Transverse colon (tissue), 4 donors: ENCODE results near the gene BOD1. TPM values are rescaled to one million over a fixed set of nuclear protein-coding genes. Genes with fewer than 3 reads are reported as not detected.

ENCODE experiments used
- DNase-seq: peaks from one replicate; pipeline ENCODE4 v3.0.0-alpha.2; 2019
- H3K27ac ChIP-seq, 4 donors: fragments of 200-600 bp; sonication (generic); 2 replicates each; pipeline ENCODE4 v1.5.1; 2016 to 2018; ENCODE audit warnings: inconsistent platforms in 4 of 4
- H3K27me3 ChIP-seq: fragments of 200-600 bp; sonication (generic); 2 replicates; pipeline ENCODE4 v1.5.1; 2017; ENCODE audit warnings: inconsistent platforms
- H3K36me3 ChIP-seq, 4 donors: fragments of 200-600 bp; sonication (generic); 2 replicates each; pipeline ENCODE4 v1.5.1; 2017 to 2019; ENCODE audit warnings: inconsistent platforms in 4 of 4
- H3K4me1 ChIP-seq, 4 donors: fragments of 200-600 bp; sonication (generic); 2 replicates each; pipeline ENCODE4 v1.5.1; 2017 to 2020; ENCODE audit warnings: inconsistent platforms in 4 of 4
- H3K4me3 ChIP-seq, 4 donors: fragments of 200-600 bp; sonication (generic); 1 replicate in 1 of 4; 2 replicates in 3 of 4; pipeline versions ENCODE4 v1.5.1 to v1.6.1; 2017 to 2019; ENCODE audit warnings: inconsistent platforms in 4 of 4
- H3K9me3 ChIP-seq, 2 donors: fragments of 200-600 bp; sonication (generic); 2 replicates each; pipeline ENCODE4 v1.5.1; 2017 to 2019; ENCODE audit warnings: inconsistent platforms in 2 of 2
- EP300 ChIP-seq: sonication (generic); formaldehyde crosslinking; IDR thresholded peaks from one replicate; pipeline ENCODE4 v1.6.1; 2017; ENCODE audit warnings: antibody characterized with exemption, low read depth
- POLR2A ChIP-seq: fragments of 450-650 bp; IDR thresholded peaks from one replicate; pipeline ENCODE4 v1.6.1; 2016; ENCODE audit warnings: antibody characterized with exemption, mild to moderate bottlenecking, moderate library complexity
- POLR2AphosphoS5 ChIP-seq, 3 donors: sonication (generic); formaldehyde crosslinking; IDR thresholded peaks; one replicate each; pipeline ENCODE4 v1.6.1; 2016; ENCODE audit warnings: antibody characterized with exemption in 3 of 3
- WGBS, 2 donors: methylation state at CpG; one replicate each; pipeline ENCODE4 v1.1.5; 2018; ENCODE audit warnings: low coverage in 1 of 2; 5-methylcytosine and 5-hydroxymethylcytosine counted together
- in situ Hi-C, 4 donors: fragments of 200-750 bp; cut with MboI; loops; one replicate each; pipeline versions ENCODE4 v1.15.0 to v1.15.1; 2017; ENCODE audit warnings: low sequenced_read_pairs in 3 of 4, low pct_ligation_motif_present in 1 of 4, low pct_unique_long_range_greater_than_20kb in 1 of 4
- intact Hi-C: fragments of 100-400 bp; cut with DNase I; formaldehyde crosslinking; loops from one replicate; pipeline ENCODE4 v1.15.1; 2023; ENCODE audit warnings: low total_unique reads
- total RNA-seq, 4 donors: library from RNA; depleted of rRNA; stranded (reverse); fragments of >200 nt; gene quantifications; one replicate each; pipeline ENCODE4 v1.1.0, GENCODE V29; 2016
- TF ChIP-seq, protein P1 (sequence below), 5 experiments: fragments of 200-600 bp in 3 of 5; fragments of 450-650 bp in 2 of 5; sonication (generic) in 3 of 5; IDR thresholded peaks; 1 replicate in 2 of 5; 2 replicates in 3 of 5; pipeline ENCODE4 v1.5.1; 2016 to 2017; ENCODE audit warnings: antibody characterized with exemption in 5 of 5, inconsistent platforms in 3 of 5, mild to moderate bottlenecking in 2 of 5, moderate library complexity in 1 of 5

Gene BOD1
- total RNA-seq, 4 donors from 2014 or later, result 5.6 to 38.6 (median 26.7) TPM

DNA sequence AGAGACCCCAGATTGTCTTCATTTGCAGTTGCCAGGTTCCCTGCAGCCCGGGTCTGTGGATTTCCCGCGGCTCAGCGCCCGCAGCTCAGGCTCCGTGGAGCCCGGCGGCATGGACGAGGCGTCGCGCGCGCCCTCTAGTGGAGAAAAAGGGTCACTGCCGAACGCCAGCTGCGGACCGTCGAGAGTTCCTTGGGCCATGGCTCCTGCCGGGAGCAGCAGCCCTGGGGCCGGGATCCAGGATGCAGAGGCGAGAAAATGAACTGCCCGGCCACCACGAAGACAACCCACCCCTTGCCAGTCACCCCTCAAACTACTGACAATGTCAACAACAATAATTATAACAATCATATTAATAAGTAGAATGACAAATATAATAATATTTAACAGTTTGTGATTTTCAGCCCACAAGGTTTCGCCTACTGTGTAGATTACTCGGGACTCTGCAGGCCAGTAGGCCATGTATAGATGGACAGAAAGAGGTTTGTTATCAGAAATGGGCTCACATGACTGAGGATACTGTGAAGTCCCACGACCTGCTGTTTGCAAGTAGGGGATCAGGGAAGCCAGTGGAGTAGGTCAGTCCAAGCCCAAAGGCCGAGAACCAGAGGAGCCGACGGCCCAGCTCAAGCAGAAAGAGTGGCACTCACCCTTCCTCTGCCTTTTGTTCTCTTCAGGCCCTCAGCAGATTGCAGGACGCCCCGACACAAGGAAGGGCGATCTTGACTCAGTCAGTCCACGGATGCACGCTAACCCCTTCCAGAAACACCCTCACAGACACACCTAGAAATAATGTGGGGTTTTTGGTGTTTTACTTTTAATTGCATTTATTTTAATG, 43.1 kb downstream of the BOD1 start:
- Histone ChIP-seq H3K27me3 (peaks cover 8% of the 10 kb centered on the region), H3K36me3 (no peaks in the 10 kb centered on the region), H3K9me3 (no peaks in the 10 kb centered on the region), H3K27ac (no peak overlapping the region), H3K4me3 (no peak overlapping the region), H3K4me1 (peaks cover 0 to 7% (median 2%) of the 10 kb centered on the region in 4 donors)
- intact Hi-C loops (loop anchor here (10.0 kb wide), 1 partner anchor 279 kb away; no protein-coding TSS in a partner anchor), in situ Hi-C loops (loop anchor here in 2 of 4 donors (10.0 to 25.0 kb wide), 2 partner anchors 261 to 279 kb away; no protein-coding TSS in a partner anchor)
- no peak for TF ChIP-seq POLR2AphosphoS5 (IDR thresholded peaks at IDR 0.05)
- TF ChIP-seq, protein P1, sequence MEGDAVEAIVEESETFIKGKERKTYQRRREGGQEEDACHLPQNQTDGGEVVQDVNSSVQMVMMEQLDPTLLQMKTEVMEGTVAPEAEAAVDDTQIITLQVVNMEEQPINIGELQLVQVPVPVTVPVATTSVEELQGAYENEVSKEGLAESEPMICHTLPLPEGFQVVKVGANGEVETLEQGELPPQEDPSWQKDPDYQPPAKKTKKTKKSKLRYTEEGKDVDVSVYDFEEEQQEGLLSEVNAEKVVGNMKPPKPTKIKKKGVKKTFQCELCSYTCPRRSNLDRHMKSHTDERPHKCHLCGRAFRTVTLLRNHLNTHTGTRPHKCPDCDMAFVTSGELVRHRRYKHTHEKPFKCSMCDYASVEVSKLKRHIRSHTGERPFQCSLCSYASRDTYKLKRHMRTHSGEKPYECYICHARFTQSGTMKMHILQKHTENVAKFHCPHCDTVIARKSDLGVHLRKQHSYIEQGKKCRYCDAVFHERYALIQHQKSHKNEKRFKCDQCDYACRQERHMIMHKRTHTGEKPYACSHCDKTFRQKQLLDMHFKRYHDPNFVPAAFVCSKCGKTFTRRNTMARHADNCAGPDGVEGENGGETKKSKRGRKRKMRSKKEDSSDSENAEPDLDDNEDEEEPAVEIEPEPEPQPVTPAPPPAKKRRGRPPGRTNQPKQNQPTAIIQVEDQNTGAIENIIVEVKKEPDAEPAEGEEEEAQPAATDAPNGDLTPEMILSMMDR (IDR thresholded peaks at IDR 0.05), result peak; percentile 80 to 98 (median 97)
- 27 to 29% methylated on average over 3 to 33 of the region's 35 CpGs for WGBS, 2 donors
- DNase-seq, result peak; percentile 70

DNA sequence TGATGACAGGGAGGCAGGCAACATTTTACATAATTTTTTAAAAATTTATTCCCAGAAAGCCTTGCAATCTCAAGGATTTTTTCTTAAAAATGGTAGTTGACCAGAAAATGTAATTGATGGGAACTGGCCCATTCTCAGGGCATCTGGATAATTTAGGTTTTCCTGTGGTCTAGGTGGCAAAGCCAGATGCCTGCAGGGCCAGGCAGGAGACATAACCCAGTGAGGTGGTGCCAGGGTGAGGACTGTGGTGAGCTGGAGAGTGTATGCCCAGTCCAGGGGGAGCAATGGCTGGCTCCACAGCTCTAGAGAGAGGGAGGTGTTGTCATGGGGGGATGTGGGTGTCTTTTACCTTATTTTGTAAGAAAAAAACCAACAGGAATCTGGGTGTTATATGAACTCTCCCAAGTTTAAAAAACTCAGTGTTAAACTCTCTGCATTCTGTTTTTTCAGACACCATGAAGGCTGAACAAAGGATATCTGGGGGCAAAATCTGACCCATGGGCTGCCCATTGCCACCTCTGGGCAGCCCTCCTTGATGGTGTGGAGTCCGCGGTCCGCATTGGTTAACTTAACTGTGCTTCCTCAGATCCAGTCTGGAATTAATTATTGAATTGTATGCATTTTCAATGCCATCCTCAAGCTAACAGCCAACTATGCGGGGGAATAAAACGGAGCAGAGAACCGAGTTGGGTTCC, 43.9 kb downstream of the BOD1 start:
- no peak overlapping the region for H3K4me3 ChIP-seq
- DNase-seq, result no peak
- no peaks in the 10 kb centered on the region for H3K9me3 ChIP-seq
- no peak overlapping the region for H3K27ac ChIP-seq
- 29% methylated on average over 6 of the region's 6 CpGs; no CpG with 5 or more reads in 1 of the 2 donors for WGBS, 2 donors
- TF ChIP-seq, protein P1 (IDR thresholded peaks at IDR 0.05), result no peak
- no peak for TF ChIP-seq POLR2A
- TF ChIP-seq POLR2AphosphoS5 (IDR thresholded peaks at IDR 0.05), result no peak
- no peak for TF ChIP-seq EP300
- in situ Hi-C loops, result loop anchor here in 2 of 4 donors (10.0 to 25.0 kb wide), 2 partner anchors 260 to 278 kb away; no protein-coding TSS in a partner anchor
- H3K4me1 ChIP-seq, result peaks cover 0 to 7% (median 2%) of the 10 kb centered on the region in 4 donors
- H3K27me3 ChIP-seq, result peaks cover 8% of the 10 kb centered on the region
- no peaks in the 10 kb centered on the region for H3K36me3 ChIP-seq
- intact Hi-C loops, result loop anchor here (10.0 kb wide), 1 partner anchor 278 kb away; no protein-coding TSS in a partner anchor

DNA sequence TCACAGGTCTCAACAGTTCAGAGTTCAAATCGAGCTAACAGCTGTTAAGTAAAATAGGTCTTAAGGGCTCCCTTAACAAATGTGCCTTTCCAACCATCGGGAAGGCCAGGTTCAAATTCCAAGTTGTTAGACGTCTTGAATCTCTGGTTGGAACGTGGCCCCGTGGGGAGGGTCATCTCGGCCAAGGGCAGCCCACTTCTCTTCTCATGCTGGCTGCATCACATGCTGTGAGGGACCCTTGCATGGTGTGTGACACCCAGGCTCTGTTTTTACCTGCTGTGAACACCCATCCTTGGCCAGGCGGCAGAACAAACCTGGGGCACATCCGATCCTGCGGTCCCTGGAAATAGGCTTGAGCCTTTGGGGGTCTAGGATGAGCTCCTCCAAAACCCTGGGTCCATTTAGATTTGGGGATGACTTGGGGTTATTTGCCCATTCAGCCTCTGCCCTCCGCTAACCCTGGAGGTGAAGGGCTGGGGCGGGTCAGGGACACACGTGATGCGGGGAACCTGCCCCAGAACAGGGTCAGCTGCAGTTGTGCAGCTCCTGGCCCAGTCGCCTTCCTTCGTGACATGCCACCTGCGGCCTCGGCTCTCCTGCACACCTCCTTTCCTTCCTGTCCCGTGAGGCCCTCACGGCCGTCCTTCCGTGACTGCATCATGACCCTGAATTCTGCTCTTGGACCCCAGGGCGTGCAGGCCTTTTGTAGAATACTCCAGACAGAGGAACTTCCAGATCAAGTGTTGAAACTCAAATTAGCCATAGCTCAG, 45.9 kb downstream of the BOD1 start:
- DNase-seq, result no peak
- Histone ChIP-seq H3K36me3 (no peaks in the 10 kb centered on the region), H3K4me1 (peaks cover 0 to 7% (median 2%) of the 10 kb centered on the region in 4 donors), H3K9me3 (no peaks in the 10 kb centered on the region), H3K27me3 (peaks cover 8% of the 10 kb centered on the region), H3K27ac (no peak overlapping the region), H3K4me3 (no peak overlapping the region)
- 70 to 80% methylated on average over 2 to 22 of the region's 22 CpGs for WGBS, 2 donors
- in situ Hi-C loops (loop anchor here in 2 of 4 donors (10.0 to 25.0 kb wide), 2 partner anchors 258 to 276 kb away; no protein-coding TSS in a partner anchor), intact Hi-C loops (loop anchor here (10.0 kb wide), 1 partner anchor 276 kb away; no protein-coding TSS in a partner anchor)
- TF ChIP-seq POLR2A (no peak), POLR2AphosphoS5 (IDR thresholded peaks at IDR 0.05) (no peak), EP300 (no peak)
- TF ChIP-seq, protein P1 (IDR thresholded peaks at IDR 0.05), result no peak
